ENCODE measurements around the gene NNMT. TPM values are rescaled to one million over a fixed set of nuclear protein-coding genes. Genes with fewer than 3 reads are reported as not detected.

NNMT gene
- polyA plus RNA-seq, 1 donor from 2014 or later: not detected

- TF ChIP-seq EP300 (conservative IDR thresholded peaks at IDR 0.05; ENCODE audit: poor library complexity, severe bottlenecking) (no peak), MXI1 (conservative IDR thresholded peaks at IDR 0.05; ENCODE audit: poor library complexity, severe bottlenecking) (no peak), EZH2 (IDR thresholded peaks at IDR 0.05; ENCODE audit: borderline replicate concordance, insufficient read depth, low read length, poor library complexity, severe bottlenecking) (no peak), SMC3 (conservative IDR thresholded peaks at IDR 0.05; ENCODE audit: poor library complexity) (no peak), TAF1 (IDR thresholded peaks at IDR 0.05; ENCODE audit: low read depth) (no peak), RAD21 (conservative IDR thresholded peaks at IDR 0.05) (no peak)
- TF ChIP-seq, protein P1, sequence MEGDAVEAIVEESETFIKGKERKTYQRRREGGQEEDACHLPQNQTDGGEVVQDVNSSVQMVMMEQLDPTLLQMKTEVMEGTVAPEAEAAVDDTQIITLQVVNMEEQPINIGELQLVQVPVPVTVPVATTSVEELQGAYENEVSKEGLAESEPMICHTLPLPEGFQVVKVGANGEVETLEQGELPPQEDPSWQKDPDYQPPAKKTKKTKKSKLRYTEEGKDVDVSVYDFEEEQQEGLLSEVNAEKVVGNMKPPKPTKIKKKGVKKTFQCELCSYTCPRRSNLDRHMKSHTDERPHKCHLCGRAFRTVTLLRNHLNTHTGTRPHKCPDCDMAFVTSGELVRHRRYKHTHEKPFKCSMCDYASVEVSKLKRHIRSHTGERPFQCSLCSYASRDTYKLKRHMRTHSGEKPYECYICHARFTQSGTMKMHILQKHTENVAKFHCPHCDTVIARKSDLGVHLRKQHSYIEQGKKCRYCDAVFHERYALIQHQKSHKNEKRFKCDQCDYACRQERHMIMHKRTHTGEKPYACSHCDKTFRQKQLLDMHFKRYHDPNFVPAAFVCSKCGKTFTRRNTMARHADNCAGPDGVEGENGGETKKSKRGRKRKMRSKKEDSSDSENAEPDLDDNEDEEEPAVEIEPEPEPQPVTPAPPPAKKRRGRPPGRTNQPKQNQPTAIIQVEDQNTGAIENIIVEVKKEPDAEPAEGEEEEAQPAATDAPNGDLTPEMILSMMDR (IDR thresholded peaks at IDR 0.05; ENCODE audit: poor library complexity, severe bottlenecking): no peak
- TF ChIP-seq, protein P2, sequence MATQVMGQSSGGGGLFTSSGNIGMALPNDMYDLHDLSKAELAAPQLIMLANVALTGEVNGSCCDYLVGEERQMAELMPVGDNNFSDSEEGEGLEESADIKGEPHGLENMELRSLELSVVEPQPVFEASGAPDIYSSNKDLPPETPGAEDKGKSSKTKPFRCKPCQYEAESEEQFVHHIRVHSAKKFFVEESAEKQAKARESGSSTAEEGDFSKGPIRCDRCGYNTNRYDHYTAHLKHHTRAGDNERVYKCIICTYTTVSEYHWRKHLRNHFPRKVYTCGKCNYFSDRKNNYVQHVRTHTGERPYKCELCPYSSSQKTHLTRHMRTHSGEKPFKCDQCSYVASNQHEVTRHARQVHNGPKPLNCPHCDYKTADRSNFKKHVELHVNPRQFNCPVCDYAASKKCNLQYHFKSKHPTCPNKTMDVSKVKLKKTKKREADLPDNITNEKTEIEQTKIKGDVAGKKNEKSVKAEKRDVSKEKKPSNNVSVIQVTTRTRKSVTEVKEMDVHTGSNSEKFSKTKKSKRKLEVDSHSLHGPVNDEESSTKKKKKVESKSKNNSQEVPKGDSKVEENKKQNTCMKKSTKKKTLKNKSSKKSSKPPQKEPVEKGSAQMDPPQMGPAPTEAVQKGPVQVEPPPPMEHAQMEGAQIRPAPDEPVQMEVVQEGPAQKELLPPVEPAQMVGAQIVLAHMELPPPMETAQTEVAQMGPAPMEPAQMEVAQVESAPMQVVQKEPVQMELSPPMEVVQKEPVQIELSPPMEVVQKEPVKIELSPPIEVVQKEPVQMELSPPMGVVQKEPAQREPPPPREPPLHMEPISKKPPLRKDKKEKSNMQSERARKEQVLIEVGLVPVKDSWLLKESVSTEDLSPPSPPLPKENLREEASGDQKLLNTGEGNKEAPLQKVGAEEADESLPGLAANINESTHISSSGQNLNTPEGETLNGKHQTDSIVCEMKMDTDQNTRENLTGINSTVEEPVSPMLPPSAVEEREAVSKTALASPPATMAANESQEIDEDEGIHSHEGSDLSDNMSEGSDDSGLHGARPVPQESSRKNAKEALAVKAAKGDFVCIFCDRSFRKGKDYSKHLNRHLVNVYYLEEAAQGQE (IDR thresholded peaks at IDR 0.05; ENCODE audit: borderline replicate concordance): no peak
- no peaks in the 10 kb centered on the region for H3K36me3 ChIP-seq (ENCODE audit: insufficient read depth, low read length)
- no peak overlapping the region for H3K27ac ChIP-seq (ENCODE audit: low read length)
- H3K9ac ChIP-seq (ENCODE audit: low read length): no peak overlapping the region
- H3K4me2 ChIP-seq (ENCODE audit: low read length): no peak overlapping the region
- no peaks in the 10 kb centered on the region for H3K9me3 ChIP-seq (ENCODE audit: low read length)
- H3F3A ChIP-seq (ENCODE audit: insufficient read depth, low read length, poor library complexity, severe bottlenecking): no peaks in the 10 kb centered on the region
- H4K20me1 ChIP-seq (ENCODE audit: insufficient read depth): no peaks in the 10 kb centered on the region
- H3K27me3 ChIP-seq (ENCODE audit: insufficient read depth, low read depth, low read length): no peaks in the 10 kb centered on the region
- H3K4me3 ChIP-seq (ENCODE audit: low read length): no peak overlapping the region
- no peaks in the 10 kb centered on the region for H3K9me2 ChIP-seq (ENCODE audit: insufficient read depth, low read length)
- H2AFZ ChIP-seq (ENCODE audit: low read depth, low read length): no peak overlapping the region
- H3K79me2 ChIP-seq (replicated peaks; ENCODE audit: insufficient read depth, low read length): no peaks in the 10 kb centered on the region
These were observed 40.9 kb upstream of the NNMT start for GRCh38 chr11:114255289-114255688.

DNA sequence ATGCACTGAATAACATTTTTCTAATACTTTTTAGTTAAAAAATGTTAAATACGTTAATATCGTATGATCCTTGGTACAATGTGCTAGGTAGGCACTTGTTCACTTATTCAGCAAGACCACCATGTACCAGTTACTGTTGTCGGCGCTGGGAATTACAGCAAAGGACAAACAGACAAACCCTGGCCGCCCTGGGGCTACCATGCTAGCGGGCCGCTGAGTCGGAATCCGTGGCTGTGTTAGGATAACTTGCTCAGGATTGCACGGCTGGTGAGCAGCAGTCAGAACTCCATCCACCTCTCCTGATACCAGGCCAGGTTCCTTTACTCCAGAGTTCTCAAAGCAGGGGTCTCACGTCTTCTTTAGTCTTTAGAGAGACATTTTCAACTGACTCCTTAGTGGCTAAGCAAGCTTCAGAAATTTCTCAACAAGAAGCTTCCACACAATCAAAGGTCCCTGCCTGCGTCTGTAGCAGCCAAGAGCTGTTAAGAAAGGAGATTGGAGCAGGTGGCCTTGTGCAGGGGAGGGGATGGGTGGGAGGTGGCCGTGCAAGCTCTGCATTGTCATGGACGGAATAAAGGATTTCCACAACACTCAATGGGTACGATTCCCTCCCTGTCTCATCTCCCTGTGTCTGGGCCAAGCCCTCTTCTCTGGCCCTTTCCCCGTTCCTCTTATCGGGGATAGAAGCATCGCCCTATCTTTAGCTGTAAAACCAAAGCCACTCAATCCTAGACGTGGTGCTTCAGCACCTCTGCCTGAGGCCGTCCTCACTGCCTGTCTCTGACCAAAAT lies 39.8 kb upstream of the NNMT start:
- H3F3A ChIP-seq (ENCODE audit: insufficient read depth, low read length, poor library complexity, severe bottlenecking): no peaks in the 10 kb centered on the region
- no peaks in the 10 kb centered on the region for H3K9me3 ChIP-seq (ENCODE audit: low read length)
- H2AFZ ChIP-seq (ENCODE audit: low read depth, low read length): no peak overlapping the region
- H3K9me2 ChIP-seq (ENCODE audit: insufficient read depth, low read length): no peaks in the 10 kb centered on the region
- H4K20me1 ChIP-seq (ENCODE audit: insufficient read depth): no peaks in the 10 kb centered on the region
- H3K79me2 ChIP-seq (replicated peaks; ENCODE audit: insufficient read depth, low read length): no peaks in the 10 kb centered on the region
- H3K27me3 ChIP-seq (ENCODE audit: insufficient read depth, low read depth, low read length): no peaks in the 10 kb centered on the region
- no peak overlapping the region for H3K27ac ChIP-seq (ENCODE audit: low read length)
- H3K4me3 ChIP-seq (ENCODE audit: low read length): no peak overlapping the region
- H3K36me3 ChIP-seq (ENCODE audit: insufficient read depth, low read length): no peaks in the 10 kb centered on the region
- no peak overlapping the region for H3K9ac ChIP-seq (ENCODE audit: low read length)
- no peak overlapping the region for H3K4me2 ChIP-seq (ENCODE audit: low read length)
- TF ChIP-seq MXI1 (conservative IDR thresholded peaks at IDR 0.05; ENCODE audit: poor library complexity, severe bottlenecking) (no peak), RAD21 (conservative IDR thresholded peaks at IDR 0.05) (no peak), POLR2AphosphoS5 (IDR thresholded peaks at IDR 0.05) (no peak), EP300 (conservative IDR thresholded peaks at IDR 0.05; ENCODE audit: poor library complexity, severe bottlenecking) (no peak), EZH2 (IDR thresholded peaks at IDR 0.05; ENCODE audit: borderline replicate concordance, insufficient read depth, low read length, poor library complexity, severe bottlenecking) (no peak), SMC3 (conservative IDR thresholded peaks at IDR 0.05; ENCODE audit: poor library complexity) (no peak), TAF1 (IDR thresholded peaks at IDR 0.05; ENCODE audit: low read depth) (no peak)
- TF ChIP-seq, protein P2 (IDR thresholded peaks at IDR 0.05; ENCODE audit: borderline replicate concordance): no peak
- TF ChIP-seq, protein P1 (IDR thresholded peaks at IDR 0.05; ENCODE audit: poor library complexity, severe bottlenecking): no peak
